A549 (cell line): ENCODE results near the gene RPGR.

Experiments
- CBX8 ChIP-seq: fragments of 200-600 bp; sonication (generic); IDR thresholded peaks from 2 replicates; pipeline ENCODE4 v1.6.1; 2016
- CEBPB ChIP-seq, 2 experiments: fragments of >200 bp in 1 of 2; sonication (Bioruptor Twin) in 1 of 2; formaldehyde crosslinking in 1 of 2; IDR thresholded peaks; 2 replicates each; pipeline ENCODE4 v1.6.1; 2012 to 2016
- HOXA7 ChIP-seq: fragments of 250-450 bp; sonication (Bioruptor Pico); IDR thresholded peaks from 2 replicates; pipeline ENCODE4 v1.5.0; 2020; ENCODE audit warnings: mild to moderate bottlenecking, moderate library complexity
- JUN ChIP-seq, 2 experiments: fragments of >200 bp; sonication (Bioruptor Twin); formaldehyde crosslinking; IDR thresholded peaks; 2 replicates in 1 of 2; 3 replicates in 1 of 2; pipeline ENCODE4 v1.6.1; 2016 to 2017
- POLR2A ChIP-seq: IDR thresholded peaks from 2 replicates; pipeline ENCODE4 v1.6.1; 2012; ENCODE audit warnings: mild to moderate bottlenecking, low read length
- RAD21 ChIP-seq, 2 experiments: fragments of >200 bp in 1 of 2; sonication (Bioruptor Twin) in 1 of 2; formaldehyde crosslinking in 1 of 2; IDR thresholded peaks in 1 of 2; conservative IDR thresholded peaks in 1 of 2; 2 replicates in 1 of 2; 3 replicates in 1 of 2; pipeline ENCODE4 v1.6.1; 2012 to 2018; ENCODE audit warnings: inconsistent platforms in 1 of 2
- RARB ChIP-seq: fragments of 250-450 bp; sonication (Bioruptor Pico); IDR thresholded peaks from 2 replicates; pipeline ENCODE4 v1.8.0; 2021; ENCODE audit warnings: mild to moderate bottlenecking, moderate library complexity
- REST ChIP-seq: fragments of 200-600 bp; sonication (generic); IDR thresholded peaks from 2 replicates; pipeline ENCODE4 v1.6.1; 2016; ENCODE audit warnings: antibody characterized with exemption, mild to moderate bottlenecking, moderate library complexity
- RFX5 ChIP-seq: fragments of 450-650 bp; IDR thresholded peaks from 2 replicates; pipeline ENCODE4 v1.7.1; 2014; ENCODE audit warnings: antibody characterized with exemption, mild to moderate bottlenecking, moderate library complexity
- SMC3 ChIP-seq: fragments of >200 bp; sonication (Bioruptor Twin); formaldehyde crosslinking; IDR thresholded peaks from 3 replicates; pipeline ENCODE4 v1.6.1; 2018; ENCODE audit warnings: inconsistent platforms
- SREBF2 ChIP-seq: fragments of 450-650 bp; IDR thresholded peaks from 2 replicates; pipeline ENCODE4 v1.6.1; 2014; ENCODE audit warnings: mild to moderate bottlenecking, moderate library complexity
- ZSCAN20 ChIP-seq: fragments of 250-450 bp; sonication (Bioruptor Pico); IDR thresholded peaks from 2 replicates; pipeline ENCODE4 v1.8.0; 2022; ENCODE audit warnings: mild to moderate bottlenecking, moderate library complexity
- TF ChIP-seq, protein P1 (sequence below): IDR thresholded peaks from 2 replicates; pipeline ENCODE4 v1.6.1; 2012
- TF ChIP-seq, protein P2 (sequence below): fragments of >200 bp; sonication (Bioruptor Twin); formaldehyde crosslinking; IDR thresholded peaks from 3 replicates; pipeline ENCODE4 v1.5.1; 2016

GRCh38 chrX:38356401-38356800, 29.1 kb upstream of the RPGR start:
- no peak for TF ChIP-seq POLR2A
- TF ChIP-seq RAD21 (conservative IDR thresholded peaks at IDR 0.05 in 1 of 2, IDR thresholded peaks at IDR 0.05 in 1 of 2) = no peak
- TF ChIP-seq, protein P1, sequence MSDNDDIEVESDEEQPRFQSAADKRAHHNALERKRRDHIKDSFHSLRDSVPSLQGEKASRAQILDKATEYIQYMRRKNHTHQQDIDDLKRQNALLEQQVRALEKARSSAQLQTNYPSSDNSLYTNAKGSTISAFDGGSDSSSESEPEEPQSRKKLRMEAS = no peak
- TF ChIP-seq, protein P2, sequence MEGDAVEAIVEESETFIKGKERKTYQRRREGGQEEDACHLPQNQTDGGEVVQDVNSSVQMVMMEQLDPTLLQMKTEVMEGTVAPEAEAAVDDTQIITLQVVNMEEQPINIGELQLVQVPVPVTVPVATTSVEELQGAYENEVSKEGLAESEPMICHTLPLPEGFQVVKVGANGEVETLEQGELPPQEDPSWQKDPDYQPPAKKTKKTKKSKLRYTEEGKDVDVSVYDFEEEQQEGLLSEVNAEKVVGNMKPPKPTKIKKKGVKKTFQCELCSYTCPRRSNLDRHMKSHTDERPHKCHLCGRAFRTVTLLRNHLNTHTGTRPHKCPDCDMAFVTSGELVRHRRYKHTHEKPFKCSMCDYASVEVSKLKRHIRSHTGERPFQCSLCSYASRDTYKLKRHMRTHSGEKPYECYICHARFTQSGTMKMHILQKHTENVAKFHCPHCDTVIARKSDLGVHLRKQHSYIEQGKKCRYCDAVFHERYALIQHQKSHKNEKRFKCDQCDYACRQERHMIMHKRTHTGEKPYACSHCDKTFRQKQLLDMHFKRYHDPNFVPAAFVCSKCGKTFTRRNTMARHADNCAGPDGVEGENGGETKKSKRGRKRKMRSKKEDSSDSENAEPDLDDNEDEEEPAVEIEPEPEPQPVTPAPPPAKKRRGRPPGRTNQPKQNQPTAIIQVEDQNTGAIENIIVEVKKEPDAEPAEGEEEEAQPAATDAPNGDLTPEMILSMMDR = no peak
- no peak for TF ChIP-seq RFX5
- TF ChIP-seq ZSCAN20 (CRISPR knock-in tag) = no peak
- no peak for TF ChIP-seq HOXA7 (CRISPR knock-in tag)
- no peak for TF ChIP-seq CEBPB (IDR thresholded peaks at IDR 0.05)
- TF ChIP-seq SMC3 = no peak
- no peak for TF ChIP-seq REST
- TF ChIP-seq JUN (IDR thresholded peaks at IDR 0.05) = no peak
- TF ChIP-seq SREBF2 = no peak
- no peak for TF ChIP-seq RARB
- no peak for TF ChIP-seq CBX8
